Transverse colon (tissue), 4 donors: ENCODE data around the gene MOB2.

Source experiments
- EP300 ChIP-seq: sonication (generic); formaldehyde crosslinking; IDR thresholded peaks from one replicate; pipeline ENCODE4 v1.6.1; 2017; ENCODE audit warnings: antibody characterized with exemption, low read depth
- POLR2A ChIP-seq: fragments of 450-650 bp; IDR thresholded peaks from one replicate; pipeline ENCODE4 v1.6.1; 2016; ENCODE audit warnings: antibody characterized with exemption, mild to moderate bottlenecking, moderate library complexity
- POLR2AphosphoS5 ChIP-seq, 3 donors: sonication (generic); formaldehyde crosslinking; IDR thresholded peaks; one replicate each; pipeline ENCODE4 v1.6.1; 2016; ENCODE audit warnings: antibody characterized with exemption in 3 of 3
- TF ChIP-seq, protein P1 (sequence below), 5 experiments: fragments of 200-600 bp in 3 of 5; fragments of 450-650 bp in 2 of 5; sonication (generic) in 3 of 5; IDR thresholded peaks; 1 replicate in 2 of 5; 2 replicates in 3 of 5; pipeline ENCODE4 v1.5.1; 2016 to 2017; ENCODE audit warnings: antibody characterized with exemption in 5 of 5, inconsistent platforms in 3 of 5, mild to moderate bottlenecking in 2 of 5, moderate library complexity in 1 of 5

DNA sequence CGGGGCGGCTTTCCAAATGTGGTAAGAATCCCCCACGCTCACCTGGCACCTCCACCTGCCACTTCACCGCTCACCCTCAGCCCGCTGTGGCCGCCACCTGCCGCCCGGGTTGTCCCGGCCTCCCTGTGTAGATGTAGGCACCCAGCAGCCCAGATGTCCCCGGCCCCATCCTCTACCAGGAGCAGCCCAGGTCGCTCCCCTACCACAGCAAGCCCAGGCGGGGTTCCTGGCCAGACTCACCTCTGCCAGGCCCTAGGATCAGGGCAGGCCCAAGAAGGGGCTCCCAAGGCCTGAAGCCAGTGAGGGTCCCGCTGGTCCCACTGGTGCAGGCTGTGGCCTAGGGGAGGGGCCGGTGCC, 27.4 kb downstream of the MOB2 start:
- TF ChIP-seq, protein P1, sequence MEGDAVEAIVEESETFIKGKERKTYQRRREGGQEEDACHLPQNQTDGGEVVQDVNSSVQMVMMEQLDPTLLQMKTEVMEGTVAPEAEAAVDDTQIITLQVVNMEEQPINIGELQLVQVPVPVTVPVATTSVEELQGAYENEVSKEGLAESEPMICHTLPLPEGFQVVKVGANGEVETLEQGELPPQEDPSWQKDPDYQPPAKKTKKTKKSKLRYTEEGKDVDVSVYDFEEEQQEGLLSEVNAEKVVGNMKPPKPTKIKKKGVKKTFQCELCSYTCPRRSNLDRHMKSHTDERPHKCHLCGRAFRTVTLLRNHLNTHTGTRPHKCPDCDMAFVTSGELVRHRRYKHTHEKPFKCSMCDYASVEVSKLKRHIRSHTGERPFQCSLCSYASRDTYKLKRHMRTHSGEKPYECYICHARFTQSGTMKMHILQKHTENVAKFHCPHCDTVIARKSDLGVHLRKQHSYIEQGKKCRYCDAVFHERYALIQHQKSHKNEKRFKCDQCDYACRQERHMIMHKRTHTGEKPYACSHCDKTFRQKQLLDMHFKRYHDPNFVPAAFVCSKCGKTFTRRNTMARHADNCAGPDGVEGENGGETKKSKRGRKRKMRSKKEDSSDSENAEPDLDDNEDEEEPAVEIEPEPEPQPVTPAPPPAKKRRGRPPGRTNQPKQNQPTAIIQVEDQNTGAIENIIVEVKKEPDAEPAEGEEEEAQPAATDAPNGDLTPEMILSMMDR (IDR thresholded peaks at IDR 0.05) = no peak
- TF ChIP-seq EP300 (no peak), POLR2A (no peak), POLR2AphosphoS5 (IDR thresholded peaks at IDR 0.05) (no peak)
